LNCAP (cell line): ENCODE measurements around the gene MEIS2.

Experiments used
- CTCF ChIP-seq: fragments of 450-650 bp; IDR thresholded peaks from 2 replicates; pipeline ENCODE4 v1.5.1; 2017; ENCODE audit warnings: mild to moderate bottlenecking

The MEIS2 gene

GRCh38 chr15:36841193-36841592 is 259.2 kb downstream of the MEIS2 start:
- no peak for TF ChIP-seq CTCF
